Activated CD8-positive, alpha-beta memory T cell treated with anti-CD3 and anti-CD28 coated beads for 48 hours (primary cell): ENCODE measurements around the gene ERFL.

ENCODE experiments used
- DNase-seq, 3 experiments: peaks; one replicate each; pipeline ENCODE4 v3.0.0-alpha.2; 2020; ENCODE audit warnings: low read depth in 2 of 3, low spot score in 2 of 3

The ERFL gene

DNA sequence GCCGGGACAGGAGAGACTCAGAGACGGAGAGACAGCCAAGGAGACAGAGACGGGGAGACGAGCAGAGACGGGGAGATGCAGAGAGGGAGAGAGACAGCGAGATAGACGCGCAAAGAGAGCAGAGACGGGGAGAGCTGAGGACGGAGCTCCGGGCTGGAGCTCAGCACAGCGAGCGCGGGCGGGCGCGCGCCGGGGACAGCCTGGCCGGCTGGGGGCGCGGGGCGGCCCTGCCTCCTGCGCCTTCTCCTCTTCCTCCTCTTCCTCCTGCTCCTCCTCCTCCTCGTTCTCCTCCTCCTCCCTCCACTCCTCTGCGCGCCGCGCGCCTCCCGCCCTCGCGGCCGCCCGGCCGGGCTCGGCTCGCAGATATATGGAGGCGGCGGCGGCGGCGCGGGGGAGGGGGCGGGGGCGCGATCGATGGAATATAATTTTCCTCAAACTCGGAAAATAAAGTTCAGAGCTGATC is at the start of gene ERFL:
Gene ERFL (minus strand): TSS at position 229 of the 463 bp plus-strand sequence. CDS start 15,530 bp downstream, outside the sequence.
- DNase-seq = no peak

DNA sequence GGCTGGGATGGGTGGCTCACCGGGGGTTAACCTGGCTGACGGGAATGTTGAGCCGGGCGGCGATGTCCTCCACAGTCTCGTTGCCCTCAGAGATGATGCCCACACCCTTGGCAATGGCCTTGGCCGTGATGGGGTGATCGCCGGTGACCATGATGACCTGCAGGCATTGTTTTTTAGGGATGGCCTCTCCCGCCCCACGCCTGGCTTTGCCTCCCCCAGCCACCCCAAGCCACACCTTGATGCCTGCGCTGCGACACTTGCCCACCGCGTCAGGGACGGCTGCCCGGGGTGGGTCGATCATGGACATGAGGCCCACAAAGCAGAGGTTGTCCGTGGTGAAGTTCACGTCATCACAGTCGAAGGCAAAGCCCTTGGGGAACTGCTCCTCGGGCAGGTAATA is 49.7 kb upstream of the ERFL start:
- DNase-seq = no peak

- DNase-seq = no peak
Measured at GRCh38 chr19:41974652-41975051, 46.4 kb upstream of the ERFL start.

- DNase-seq = no peak
Measured at GRCh38 chr19:41971363-41971762, 43.1 kb upstream of the ERFL start.

DNA sequence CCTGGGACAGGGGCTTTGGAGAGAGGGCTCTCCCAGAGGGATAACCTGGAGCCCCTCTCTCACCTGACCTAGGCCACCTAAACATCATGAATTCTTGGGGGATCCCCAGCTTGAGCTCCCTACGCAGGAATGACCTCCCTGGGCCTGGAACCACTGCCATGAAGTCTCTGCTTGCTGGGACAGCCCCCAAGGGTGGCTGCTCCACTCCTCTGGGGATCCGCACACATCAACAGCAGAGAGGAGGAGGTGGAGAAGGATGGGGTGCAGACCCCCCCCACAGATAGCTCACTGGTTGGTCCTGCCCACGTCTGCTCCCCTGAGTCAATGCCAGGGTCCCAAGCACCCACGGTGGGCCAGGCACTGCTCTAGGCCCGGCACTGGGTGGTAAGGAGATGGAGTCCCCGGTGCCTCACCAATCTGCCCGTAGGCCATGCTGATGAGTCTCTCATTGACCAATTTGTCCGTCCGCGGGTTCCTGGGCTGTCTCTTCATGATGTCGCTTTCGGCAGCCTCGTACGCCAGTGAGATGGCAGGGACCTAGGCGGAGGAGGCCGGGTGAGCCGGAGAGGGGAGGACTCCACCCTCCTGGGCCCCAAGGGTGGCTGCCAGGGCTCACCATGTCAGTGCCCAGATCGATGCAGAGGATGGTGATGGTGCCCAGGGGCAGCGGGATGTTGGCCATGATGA is 41.7 kb upstream of the ERFL start:
- no peak for DNase-seq

DNA sequence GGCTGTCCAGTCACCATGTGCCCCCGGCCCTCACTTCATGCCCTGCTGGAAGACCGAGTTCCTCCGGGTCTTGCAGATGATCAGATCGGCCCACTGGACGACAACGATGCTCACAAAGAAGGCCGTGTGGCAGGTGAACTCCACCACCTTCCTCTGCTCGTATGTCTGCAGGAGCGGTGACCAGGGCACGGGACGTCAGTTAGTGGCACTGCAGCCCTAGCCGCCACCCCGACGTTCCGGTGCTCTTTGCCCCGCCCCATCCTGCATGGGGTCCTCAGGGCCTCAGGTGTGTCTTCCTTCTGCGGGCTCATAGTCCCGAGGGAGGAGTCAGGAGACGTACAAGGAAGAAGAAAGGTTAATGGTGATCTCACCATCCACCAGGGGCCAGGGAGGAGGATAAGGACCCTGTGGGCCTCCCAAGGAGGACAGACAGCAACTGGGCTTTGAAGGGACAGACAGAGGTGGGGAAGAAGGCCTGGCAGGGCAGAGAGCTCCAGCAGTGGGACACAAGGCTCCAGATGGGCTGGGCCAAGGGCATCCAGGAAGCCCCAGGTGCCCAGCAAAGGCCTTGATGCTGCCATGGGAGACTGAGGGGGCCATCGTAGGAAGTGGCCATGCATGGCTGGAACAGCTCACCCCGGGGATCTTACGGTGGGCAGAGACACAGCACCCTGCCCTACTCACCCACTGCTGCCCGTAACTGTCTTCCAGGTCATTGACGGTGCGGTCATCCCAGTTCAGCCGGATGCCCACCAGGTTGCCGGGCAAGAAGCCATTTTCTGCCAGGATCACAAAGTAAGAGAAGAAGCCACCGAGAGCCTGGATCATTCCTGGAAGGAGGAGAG is 40.7 kb upstream of the ERFL start:
- no peak for DNase-seq

- no peak for DNase-seq
Measured at GRCh38 chr19:41967054-41967783, 39.0 kb upstream of the ERFL start.

DNA sequence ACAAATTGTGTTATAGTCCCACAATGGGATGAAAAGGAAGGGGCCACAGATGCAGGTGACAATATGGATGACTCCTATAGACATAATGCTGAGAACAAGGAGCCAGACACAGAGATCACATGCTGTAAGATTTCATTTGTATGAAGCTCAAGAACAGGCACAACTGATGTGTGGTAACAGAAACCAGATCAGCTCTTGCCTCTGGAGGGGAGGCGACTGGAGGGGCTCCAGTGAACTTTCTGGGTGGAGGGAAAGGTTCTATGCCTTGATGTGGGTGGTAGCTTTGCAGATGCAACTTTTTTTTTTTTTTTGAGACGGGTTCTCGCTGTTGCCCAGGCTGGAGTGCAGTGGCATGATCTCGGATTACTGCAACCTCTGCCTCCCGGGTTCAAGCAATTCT is 36.9 kb upstream of the ERFL start:
- no peak for DNase-seq

DNA sequence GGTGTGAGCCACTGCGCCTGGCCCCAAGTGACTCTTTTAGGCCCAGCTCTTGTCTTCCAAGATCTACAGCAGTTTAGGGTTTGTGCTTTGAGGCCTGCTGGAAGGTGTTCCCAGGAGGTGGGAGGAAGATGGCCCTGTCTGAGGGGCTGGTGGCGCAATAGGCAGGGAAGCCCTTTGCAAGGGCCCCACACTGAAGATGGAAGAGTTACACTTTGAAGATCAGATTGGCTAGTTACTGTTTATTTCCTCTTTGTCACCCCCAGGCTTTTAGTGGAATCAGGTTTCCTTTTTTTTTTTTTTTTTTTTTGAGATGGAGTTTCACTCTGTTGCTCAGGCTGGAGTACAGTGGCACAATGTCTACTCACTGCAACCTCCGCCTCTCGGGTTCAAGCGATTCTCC is 32.7 kb upstream of the ERFL start:
- no peak for DNase-seq

DNA sequence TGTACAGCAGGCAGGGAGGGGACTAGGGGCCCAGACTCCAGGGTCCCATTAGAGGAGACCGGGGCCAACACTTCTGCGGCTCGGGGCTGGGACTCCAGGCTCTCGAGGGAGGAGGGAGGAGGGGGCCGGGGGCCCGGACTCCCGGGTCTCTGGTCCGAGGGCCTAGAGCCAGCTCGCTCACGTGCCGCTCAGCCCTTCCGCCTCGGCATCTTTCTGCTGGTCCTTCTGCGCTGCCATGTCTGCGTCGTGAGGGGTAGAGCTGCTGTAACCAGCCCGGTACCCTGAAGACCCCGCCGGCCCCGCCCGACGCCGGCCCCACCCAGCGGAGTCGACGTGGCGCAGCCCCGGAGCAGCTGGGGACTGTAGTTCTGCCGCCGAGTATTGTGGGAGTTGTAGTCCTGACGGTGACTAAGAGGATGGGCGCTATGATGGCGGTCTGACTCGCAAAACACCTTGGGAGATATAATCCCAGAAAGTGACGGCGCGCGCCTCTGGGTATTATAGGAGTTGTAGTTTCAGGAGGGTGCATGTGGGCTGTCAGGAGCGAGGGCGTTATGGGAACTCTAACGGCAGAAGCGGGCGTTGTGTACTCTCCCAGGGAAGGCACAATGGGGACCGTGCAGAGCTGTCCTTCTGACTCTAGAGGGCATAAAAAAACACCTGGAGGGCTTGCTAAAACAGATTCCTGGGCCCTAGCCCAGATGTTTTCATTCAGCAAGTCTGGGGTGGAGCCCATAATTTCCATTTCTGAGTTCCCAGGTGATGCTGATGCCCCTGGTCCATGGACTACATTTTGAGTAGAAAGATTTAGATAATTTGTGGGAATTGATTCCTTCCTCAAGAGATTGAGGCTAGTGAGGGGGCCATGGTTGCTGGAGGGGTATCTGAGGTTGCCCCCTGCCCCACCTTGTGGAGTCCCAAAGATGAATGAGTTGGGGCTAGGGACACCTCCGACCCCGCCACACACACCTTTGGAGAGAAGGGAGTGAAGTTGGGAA is 31.1 kb upstream of the ERFL start, which contains the start of gene RABAC1:
Gene RABAC1 (minus strand): TSS at position 266 of the 998 bp plus-strand sequence. CDS start 29 bp downstream, at position 237.
- peak; percentile 63 to 74 (median 70) for DNase-seq

GRCh38 chr19:41958367-41959055 is 30.3 kb upstream of the ERFL start:
- peak; percentile 59 to 65 (median 65) for DNase-seq

DNA sequence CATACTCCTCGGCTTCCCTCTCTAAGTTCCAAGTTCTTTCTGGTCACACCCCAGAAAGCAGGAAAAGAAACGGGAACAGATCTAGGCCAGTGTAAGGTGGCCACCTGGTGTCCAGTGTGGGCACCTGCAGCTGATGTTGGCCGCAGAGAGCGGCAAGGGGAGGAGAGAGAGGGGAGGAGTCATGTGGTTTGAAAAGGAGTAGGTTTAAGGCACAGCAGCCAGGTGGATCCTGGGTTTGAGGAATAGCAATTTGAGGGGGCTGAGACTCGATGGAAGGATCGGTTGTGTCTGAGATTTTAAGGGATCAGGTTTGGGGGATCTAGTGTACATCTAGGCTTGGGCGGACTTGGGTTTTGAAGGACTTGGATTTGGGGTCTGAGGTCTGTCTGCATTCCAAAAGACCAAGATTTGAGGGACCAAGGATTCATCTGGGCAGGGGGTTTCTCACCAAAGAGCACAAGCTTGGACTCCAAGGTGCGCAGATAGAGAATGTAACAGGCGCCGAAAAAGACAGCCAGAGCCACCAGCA is 29.7 kb upstream of the ERFL start:
- no peak for DNase-seq

- no peak for DNase-seq
Measured at GRCh38 chr19:41957161-41957837, 29.1 kb upstream of the ERFL start.

DNA sequence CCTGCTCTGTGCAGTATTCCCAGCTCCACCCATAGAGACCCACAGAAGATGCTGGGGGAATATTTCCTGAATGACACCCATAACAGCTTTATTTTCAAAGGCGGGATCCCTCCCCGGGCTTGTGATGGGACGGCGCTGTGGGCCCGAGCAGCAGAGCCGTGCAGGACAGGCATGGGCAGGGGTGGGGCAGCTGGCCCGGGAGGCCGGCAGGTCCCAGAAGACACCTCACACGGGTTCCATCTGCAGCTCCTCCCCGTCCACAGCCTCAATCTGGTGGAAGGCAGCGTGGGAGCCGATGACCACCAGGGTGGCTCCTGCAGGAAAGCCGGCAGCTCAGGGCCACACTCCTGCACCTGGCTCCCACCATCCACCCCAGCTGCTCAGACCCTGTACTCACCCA is 28.4 kb upstream of the ERFL start:
- DNase-seq = no peak

DNA sequence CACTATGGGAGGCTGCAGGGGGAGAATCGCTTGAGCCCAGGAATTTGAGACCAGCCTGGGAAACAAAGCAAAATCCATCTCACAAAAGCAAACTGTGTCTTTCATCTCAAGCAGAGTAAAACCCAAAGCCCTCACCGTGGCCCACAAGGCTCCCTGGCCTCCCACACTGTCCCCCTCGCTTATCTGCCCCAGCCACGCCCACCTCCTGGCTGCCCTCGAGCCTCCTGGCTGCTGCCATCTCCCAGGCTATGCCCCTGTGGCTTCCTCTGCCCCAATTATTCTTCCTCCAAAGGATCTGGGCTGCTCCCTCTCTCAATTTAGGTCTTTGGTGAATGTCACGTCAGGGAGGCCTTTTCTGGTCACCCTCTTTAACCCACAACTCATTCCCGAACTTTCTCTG is 27.3 kb upstream of the ERFL start:
- DNase-seq = no peak

DNA sequence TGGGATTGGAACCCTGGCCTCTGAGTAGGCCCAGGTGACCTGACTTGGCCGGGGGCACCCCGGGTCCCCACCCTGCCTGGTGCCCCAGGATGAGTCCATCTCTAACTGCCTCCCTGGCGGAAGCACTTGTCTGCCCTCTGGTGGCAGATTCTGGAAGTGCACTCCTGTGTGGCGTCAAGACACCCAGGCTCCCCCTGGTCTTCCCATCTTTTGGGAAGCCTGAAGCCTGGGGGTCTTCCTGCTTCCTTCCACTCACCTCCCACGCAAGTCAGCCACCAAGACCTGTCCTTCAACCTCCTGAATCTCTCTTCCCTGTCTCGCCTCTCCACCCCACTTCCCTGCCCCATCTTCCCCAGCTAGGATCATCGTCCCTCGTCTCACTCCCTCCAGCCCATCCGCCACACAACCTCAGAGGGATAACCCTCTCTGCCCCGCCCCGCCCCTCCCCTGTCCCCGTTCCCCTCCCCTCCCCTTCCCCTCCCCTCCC is 23.5 kb upstream of the ERFL start:
- DNase-seq = peak; percentile 63 to 98 (median 98)

GRCh38 chr19:41947091-41947490 is 18.8 kb upstream of the ERFL start:
- DNase-seq = no peak

- peak; percentile 71 to 76 (median 72) for DNase-seq
Measured at GRCh38 chr19:41945135-41945766, 17.0 kb upstream of the ERFL start.
